Measurements from ENCODE around the gene NDEL1.

- TF ChIP-seq EZH2 (IDR thresholded peaks at IDR 0.05; ENCODE audit: borderline replicate concordance, low read depth, low read length, severe bottlenecking) (no peak), CTCF (IDR thresholded peaks at IDR 0.05; ENCODE audit: extremely low read depth in 1 of 2, insufficient read depth in 1 of 2, low read depth in 1 of 2, low read length in 2 of 2) (no peak)
These were observed 29.5 kb upstream of the NDEL1 start for GRCh38 chr17:8406174-8406573.
